ENCODE measurements around the gene AOX1.

DNA sequence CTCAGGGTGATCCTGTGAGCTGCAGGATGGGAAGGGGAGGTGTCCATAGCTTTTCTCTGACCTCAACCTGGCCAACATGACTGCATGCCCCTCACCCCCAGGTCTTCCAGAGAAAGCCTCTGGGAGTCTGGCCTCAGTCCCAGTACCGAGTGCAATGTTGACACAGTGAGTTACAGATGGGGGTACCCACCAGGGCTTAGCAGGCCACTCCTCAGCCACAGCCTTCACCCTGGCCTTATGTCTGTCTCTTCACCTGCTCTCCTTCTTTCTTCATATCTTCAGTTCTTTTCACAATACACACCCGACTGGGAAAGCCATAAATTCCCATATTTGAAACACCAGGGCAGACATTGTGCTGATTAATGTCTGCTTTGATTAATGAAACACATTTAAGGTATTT lies 33.5 kb downstream of the AOX1 start:
- TF ChIP-seq, protein P1, sequence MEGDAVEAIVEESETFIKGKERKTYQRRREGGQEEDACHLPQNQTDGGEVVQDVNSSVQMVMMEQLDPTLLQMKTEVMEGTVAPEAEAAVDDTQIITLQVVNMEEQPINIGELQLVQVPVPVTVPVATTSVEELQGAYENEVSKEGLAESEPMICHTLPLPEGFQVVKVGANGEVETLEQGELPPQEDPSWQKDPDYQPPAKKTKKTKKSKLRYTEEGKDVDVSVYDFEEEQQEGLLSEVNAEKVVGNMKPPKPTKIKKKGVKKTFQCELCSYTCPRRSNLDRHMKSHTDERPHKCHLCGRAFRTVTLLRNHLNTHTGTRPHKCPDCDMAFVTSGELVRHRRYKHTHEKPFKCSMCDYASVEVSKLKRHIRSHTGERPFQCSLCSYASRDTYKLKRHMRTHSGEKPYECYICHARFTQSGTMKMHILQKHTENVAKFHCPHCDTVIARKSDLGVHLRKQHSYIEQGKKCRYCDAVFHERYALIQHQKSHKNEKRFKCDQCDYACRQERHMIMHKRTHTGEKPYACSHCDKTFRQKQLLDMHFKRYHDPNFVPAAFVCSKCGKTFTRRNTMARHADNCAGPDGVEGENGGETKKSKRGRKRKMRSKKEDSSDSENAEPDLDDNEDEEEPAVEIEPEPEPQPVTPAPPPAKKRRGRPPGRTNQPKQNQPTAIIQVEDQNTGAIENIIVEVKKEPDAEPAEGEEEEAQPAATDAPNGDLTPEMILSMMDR (conservative IDR thresholded peaks at IDR 0.05; ENCODE audit: low read length) = no peak
- no peak for TF ChIP-seq EZH2phosphoT487 (IDR thresholded peaks at IDR 0.05; ENCODE audit: borderline replicate concordance)

Measured in Loucy (cell line).